Fibroblast of mammary gland (primary cell): ENCODE data around the gene TVP23B.
"Not testable (repeated sequence)": the region's sequence is repeated elsewhere in the genome, so short reads cannot be mapped to it uniquely, and the experiment has no call there.

ENCODE experiments used
- DNase-seq: peaks from one replicate; pipeline ENCODE4 v3.0.0-alpha.2; 2010; ENCODE audit warnings: low read depth
- H3K4me3 ChIP-seq: 2 replicates; pipeline ENCODE4 v1.5.1; 2011; ENCODE audit warnings: low read depth, mild to moderate bottlenecking, low read length, moderate library complexity; ENCODE audit not compliant: control insufficient read depth

TVP23B gene

DNA sequence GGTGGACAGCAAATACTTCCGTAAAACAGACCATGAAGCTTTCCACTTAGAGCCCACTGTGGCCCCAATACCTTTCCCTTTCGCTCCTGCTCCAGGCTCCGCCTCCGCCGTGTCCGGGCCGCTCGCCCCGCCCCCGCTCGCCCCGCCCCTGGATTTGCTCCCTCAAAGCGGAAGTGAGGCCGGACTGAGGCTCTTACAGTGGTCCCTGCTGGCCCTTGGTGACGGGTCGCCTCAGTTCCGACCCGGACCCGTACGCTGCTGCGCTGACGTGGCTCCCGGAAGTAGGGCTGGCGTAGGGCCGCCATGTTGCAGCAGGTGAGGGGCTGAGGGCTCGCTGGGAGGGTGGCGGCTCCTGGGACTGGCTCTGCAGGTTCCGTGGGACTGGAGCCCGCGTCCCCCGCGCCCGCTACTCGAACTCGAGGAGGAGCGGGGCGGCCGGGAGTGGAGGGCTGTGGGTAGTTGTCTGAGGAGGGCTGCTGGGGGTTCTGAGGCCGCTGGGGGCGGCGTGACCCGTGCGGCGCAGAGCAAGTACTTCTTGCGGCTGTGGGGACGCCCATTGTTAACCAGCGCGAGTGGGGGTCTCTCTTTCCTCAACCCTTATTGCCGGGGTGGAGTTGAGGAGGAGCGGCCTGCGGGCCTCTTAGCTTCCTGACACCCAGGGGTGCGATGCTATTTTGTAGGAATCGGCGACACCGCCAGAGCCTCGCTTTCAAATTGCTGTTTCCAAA, at the start of gene TVP23B:
TVP23B (plus strand) TSS at position 193 of the 728 bp plus-strand sequence; CDS start at position 304, 111 bp downstream.
- H3K4me3 ChIP-seq, result peak within 1 kb of the TSS; percentile 52
- DNase-seq, result peak; percentile 87

DNA sequence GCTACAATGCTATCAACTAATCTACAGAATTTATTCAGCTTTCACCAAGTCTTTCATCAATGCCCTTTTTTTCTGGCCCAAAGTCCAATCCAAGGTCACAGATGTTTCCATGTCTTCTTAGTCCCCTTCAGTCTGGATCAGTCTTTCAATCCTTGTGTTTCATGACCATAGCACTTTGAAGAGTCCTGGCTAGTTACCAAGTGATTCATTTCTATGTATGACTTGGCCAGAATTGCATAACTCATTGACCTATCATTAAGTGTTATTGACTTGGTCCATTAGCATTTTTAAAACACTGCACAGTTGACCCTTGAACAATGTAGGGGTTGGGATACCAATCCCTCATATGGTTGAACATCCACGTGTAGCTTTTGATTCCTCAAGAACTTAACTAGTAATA, 48.5 kb upstream of the TVP23B start:
- H3K4me3 ChIP-seq, DNase-seq: not testable (repeated sequence)

DNA sequence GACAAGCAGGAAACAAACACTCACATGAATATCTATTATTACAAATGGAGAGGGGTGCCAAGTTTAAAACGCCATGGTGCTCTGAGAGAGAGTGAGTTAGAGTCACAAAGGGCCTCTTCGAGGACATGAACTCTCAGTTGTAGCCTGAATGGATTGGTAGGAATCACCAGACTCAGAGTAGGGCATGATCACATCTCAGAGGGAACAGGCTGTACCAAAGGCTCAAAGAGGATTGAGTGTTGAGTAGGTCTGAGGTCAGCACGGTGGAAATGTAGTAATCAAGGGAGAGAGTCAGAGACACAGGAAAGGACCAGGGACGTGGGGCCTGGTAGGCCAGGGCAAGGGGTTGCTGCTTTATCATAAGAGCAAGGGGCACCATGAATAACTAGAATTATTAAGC, 47.6 kb upstream of the TVP23B start:
- not testable (repeated sequence) for H3K4me3 ChIP-seq
- DNase-seq, result peak; percentile 85

GRCh38 chr17:18739616-18740391, 41.2 kb upstream of the TVP23B start:
- DNase-seq, result peak; percentile 17

GRCh38 chr17:18741228-18741627, 39.8 kb upstream of the TVP23B start:
- not testable (repeated sequence) for DNase-seq, H3K4me3 ChIP-seq

More at GRCh38 chr17:18739616-18740391, 41.2 kb upstream of the TVP23B start:
- H3K4me3 ChIP-seq, result not testable (repeated sequence)

- not testable (repeated sequence) for H3K4me3 ChIP-seq, DNase-seq
Observed at GRCh38 chr17:18743699-18744421, 37.1 kb upstream of the TVP23B start, which contains the start of gene FBXW10. Gene FBXW10, plus strand, starts transcription at chr17:18744054. Its CDS starts 191 bp downstream, at chr17:18744245.

GRCh38 chr17:18744726-18745125, 36.3 kb upstream of the TVP23B start:
- not testable (repeated sequence) for H3K4me3 ChIP-seq, DNase-seq

- not testable (repeated sequence) for DNase-seq, H3K4me3 ChIP-seq
Observed at GRCh38 chr17:18746551-18746950, 34.4 kb upstream of the TVP23B start.

- not testable (repeated sequence) for DNase-seq, H3K4me3 ChIP-seq
Observed at GRCh38 chr17:18747501-18747900, 33.5 kb upstream of the TVP23B start.

- not testable (repeated sequence) for H3K4me3 ChIP-seq, DNase-seq
Observed at GRCh38 chr17:18750242-18750641, 30.7 kb upstream of the TVP23B start.

DNA sequence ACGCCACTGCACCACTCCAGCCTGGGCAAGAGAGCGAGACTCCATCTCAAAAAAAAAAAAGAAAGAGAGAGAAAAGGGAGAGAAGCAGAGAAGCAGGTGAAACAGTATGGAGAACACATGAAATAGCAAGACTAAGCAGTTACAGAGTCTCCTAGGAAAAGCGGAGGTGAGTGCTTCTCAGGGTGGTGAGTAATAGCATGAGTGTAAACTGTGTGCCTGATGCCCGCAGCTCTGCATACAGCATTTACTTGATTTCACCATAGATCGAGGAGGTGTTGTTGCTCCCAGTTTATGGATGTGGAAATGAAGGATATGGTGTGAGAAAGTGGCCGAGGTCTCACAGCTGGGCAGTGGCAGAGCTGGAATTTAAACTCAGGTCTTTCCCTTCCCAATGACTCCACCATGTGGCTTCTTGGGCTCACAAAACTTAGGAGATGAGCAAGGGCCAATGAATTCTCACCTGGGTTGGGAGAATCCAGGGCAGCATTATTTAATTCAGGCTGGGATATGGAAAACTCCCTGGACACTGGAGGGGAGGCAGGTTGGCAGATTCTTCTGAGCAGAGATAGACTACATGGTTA, 27.1 kb upstream of the TVP23B start:
- not testable (repeated sequence) for H3K4me3 ChIP-seq
- DNase-seq, result peak; percentile 8

DNA sequence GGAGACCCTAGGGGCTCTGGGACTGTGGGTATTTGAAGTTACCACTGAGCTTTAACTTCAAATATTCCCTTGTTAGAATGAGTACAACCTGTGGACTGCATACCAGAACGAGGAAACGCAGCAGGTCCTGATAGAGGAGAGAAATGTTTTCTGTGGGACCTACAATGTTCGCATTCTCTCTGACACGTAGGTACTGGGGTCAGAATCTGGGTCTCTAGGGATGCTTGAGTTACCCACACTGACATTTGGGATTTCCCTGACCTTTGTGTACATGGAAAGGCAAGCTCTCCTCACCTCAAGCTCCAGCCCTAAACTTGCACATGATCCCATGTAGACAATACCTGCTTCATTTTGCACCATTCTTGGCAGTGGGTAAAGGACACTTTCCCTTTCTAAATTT, 25.0 kb upstream of the TVP23B start:
- not testable (repeated sequence) for DNase-seq, H3K4me3 ChIP-seq

DNA sequence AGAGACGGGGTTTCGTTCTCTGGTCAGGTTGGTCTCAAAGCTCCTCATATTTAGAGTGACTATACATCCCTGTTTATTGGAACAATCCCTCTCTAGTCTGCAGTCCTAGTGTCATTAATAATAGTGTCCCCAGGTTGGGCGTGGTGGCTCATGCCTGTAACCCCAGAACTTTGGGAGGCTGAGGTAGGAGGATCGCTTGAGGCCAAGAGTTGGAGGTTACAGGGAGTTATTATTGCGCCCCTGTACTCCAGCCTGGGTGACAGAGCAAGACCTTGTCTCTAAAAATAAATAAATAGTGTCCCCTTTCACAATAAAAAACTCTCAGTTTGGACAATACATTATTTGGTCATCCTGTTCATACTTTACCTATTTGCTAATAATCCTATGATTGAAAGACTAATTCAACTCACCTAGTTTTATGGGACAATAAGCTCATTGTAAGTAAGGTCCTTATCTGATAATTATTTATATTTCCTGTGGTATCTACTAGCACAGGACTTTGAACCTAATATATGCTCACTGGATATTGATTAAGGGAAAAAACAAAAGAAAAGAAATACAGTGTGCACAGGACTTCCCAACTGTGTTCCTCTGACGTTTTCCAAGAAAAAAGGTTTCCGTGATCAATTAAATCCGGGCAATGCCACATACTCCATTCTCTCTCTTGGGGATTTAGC, 23.5 kb upstream of the TVP23B start:
- H3K4me3 ChIP-seq, DNase-seq: not testable (repeated sequence)

DNA sequence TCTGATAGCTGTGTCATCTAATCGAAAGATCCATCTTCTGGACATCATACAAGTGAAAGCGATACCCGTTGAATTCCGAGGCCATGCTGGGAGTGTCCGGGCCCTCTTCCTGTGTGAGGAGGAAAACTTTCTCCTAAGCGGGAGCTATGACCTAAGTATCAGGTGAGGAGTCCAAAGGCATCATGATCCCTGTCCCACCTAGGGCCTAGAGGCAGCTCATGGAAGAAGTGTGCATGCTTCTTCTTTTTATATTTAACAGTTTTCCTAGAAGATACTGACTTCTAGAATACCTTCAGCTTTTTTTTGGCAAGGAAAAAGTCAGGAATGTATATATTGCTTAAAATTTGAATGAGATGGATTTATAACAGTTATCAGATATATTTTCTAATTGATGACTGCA, 22.6 kb upstream of the TVP23B start:
- not testable (repeated sequence) for DNase-seq, H3K4me3 ChIP-seq

GRCh38 chr17:18760221-18760620, 20.8 kb upstream of the TVP23B start:
- not testable (repeated sequence) for DNase-seq, H3K4me3 ChIP-seq

DNA sequence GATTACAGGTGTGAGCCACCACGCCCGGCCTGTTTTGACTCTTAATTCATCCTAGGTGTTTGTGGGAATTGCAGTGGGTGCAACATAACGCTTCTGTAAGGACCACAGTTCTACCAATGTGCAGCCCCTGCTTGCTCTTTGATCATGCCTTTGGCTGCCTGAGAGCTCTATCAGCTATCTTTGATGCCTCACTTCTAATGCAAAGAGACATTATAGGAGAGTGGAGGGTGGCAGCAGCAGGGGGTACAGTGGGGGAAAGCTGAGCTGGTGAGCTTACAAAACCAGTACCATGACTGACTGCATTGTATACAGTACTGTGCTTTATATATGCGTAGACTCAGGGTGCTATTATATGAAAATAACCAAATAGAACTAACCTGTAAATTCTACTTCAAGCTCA, 10.4 kb upstream of the TVP23B start:
- not testable (repeated sequence) for H3K4me3 ChIP-seq, DNase-seq

DNA sequence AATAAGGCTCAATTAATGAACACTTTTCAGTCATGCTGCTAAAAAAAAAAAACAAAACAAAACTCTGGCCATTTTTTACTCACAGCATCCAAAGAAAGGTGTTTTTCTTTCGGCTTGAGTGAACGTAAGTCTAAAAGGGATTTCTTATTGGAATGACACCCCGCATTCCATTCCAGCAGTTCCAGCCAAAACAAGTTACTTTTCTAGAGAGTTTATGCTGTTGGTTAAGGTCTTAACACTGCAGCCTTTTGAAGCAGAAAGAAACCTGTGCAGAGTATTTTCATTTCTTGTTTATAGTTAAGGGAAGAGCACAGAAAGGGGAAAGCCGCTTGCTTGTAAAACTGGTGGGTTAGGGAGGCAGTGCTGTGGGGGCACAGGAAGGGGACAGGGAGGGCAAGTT, 9.9 kb upstream of the TVP23B start:
- DNase-seq, H3K4me3 ChIP-seq: not testable (repeated sequence)
